A673 (cell line): ENCODE data around the gene ADGRE1. TPM values are rescaled to one million over a fixed set of nuclear protein-coding genes. Genes with fewer than 3 reads are reported as not detected.

Source experiments
- BruUV-seq: library from RNA; stranded (reverse); fragments of 400-500 nt; replicated peaks from 2 replicates; lab custom pipeline; 2021; lab: Mats Ljungman, UMichigan
- CTCF ChIA-PET: fragments of 300-600 bp; sonication (Branson Sonifier 250); formaldehyde crosslinking; loops from one replicate; lab custom pipeline; 2022; ENCODE audit warnings: antibody characterized with exemption; lab: Charles Lee
- POLR2A ChIA-PET: fragments of 300-600 bp; sonication (Branson Sonifier 250); formaldehyde crosslinking; loops from one replicate; lab custom pipeline; 2022; ENCODE audit warnings: antibody characterized with exemption; ENCODE audit not compliant: low non-redundant PET; lab: Charles Lee
- DNase-seq: peaks from one replicate; pipeline ENCODE4 v3.0.0-alpha.2; 2015; ENCODE audit warnings: low spot score
- H3K27ac ChIP-seq: fragments of 200-600 bp; sonication (generic); 2 replicates; pipeline ENCODE4 v1.5.1; 2016; ENCODE audit warnings: mixed run types, low read depth, mild to moderate bottlenecking, mixed read lengths, antibody characterized with exemption, low read length; ENCODE audit not compliant: poor library complexity, severe bottlenecking
- H3K27me3 ChIP-seq: fragments of 200-600 bp; sonication (generic); replicated peaks from 2 replicates; pipeline ENCODE4 v1.6.1; 2017; ENCODE audit warnings: mixed run types, low read depth, mild to moderate bottlenecking, mixed read lengths, antibody characterized with exemption, low read length; ENCODE audit not compliant: insufficient read depth, poor library complexity
- H3K36me3 ChIP-seq: fragments of 200-600 bp; sonication (generic); 2 replicates; pipeline ENCODE4 v1.6.1; 2016; ENCODE audit warnings: mixed run types, mild to moderate bottlenecking, mixed read lengths, antibody characterized with exemption, low read length; ENCODE audit not compliant: insufficient read depth, poor library complexity, severe bottlenecking
- H3K4me1 ChIP-seq: fragments of 200-600 bp; sonication (generic); 2 replicates; pipeline ENCODE4 v1.6.1; 2017; ENCODE audit warnings: mixed run types, mild to moderate bottlenecking, mixed read lengths, antibody characterized with exemption, low read length; ENCODE audit not compliant: insufficient read depth, poor library complexity, severe bottlenecking
- H3K4me3 ChIP-seq: fragments of 200-600 bp; sonication (generic); 2 replicates; pipeline ENCODE4 v1.5.1; 2016; ENCODE audit warnings: low read depth, mixed run types, mild to moderate bottlenecking, mixed read lengths, low read length; ENCODE audit not compliant: poor library complexity, severe bottlenecking
- H3K9me3 ChIP-seq: fragments of 200-600 bp; sonication (generic); 2 replicates; pipeline ENCODE4 v1.6.1; 2016; ENCODE audit warnings: mixed run types, low read depth, mild to moderate bottlenecking, mixed read lengths, antibody characterized with exemption, low read length; ENCODE audit not compliant: poor library complexity, severe bottlenecking
- CTCF ChIP-seq: fragments of 300-800, 200-600 bp; sonication (generic); conservative IDR thresholded peaks from 2 replicates; pipeline ENCODE4 v1.5.1; 2017; ENCODE audit warnings: low read depth, mild to moderate bottlenecking, antibody characterized with exemption, low read length, moderate library complexity, mixed read lengths
- EZH2 ChIP-seq: fragments of 200-600 bp; sonication (generic); IDR thresholded peaks from 2 replicates; pipeline ENCODE4 v1.6.1; 2017; ENCODE audit warnings: borderline replicate concordance, low read depth, mild to moderate bottlenecking, mixed read lengths, antibody characterized with exemption, low read length; ENCODE audit not compliant: poor library complexity, severe bottlenecking
- intact Hi-C: fragments of 100-400 bp; cut with micrococcal nuclease; formaldehyde crosslinking; loops from one replicate; pipeline ENCODE4 v1.10.0; 2022; ENCODE audit not compliant: unreplicated experiment
- total RNA-seq: library from RNA; stranded (reverse); gene quantifications from 2 replicates; pipeline ENCODE4 v1.2.3, GENCODE V29; 2021

Gene ADGRE1
- total RNA-seq, 1 experiment from 2014 or later: not detected

GRCh38 chr19:6956573-6956972 lies 69.2 kb downstream of the ADGRE1 start:
- ChIA-PET CTCF (no interaction called here), POLR2A (no interaction called here)
- no TSS peak for BruUV-seq
- Histone ChIP-seq H3K27ac (no peak overlapping the region), H3K4me3 (no peak overlapping the region), H3K27me3 (no peaks in the 10 kb centered on the region), H3K4me1 (no peaks in the 10 kb centered on the region), H3K9me3 (no peaks in the 10 kb centered on the region), H3K36me3 (no peaks in the 10 kb centered on the region)
- intact Hi-C loops: no loop called here
- DNase-seq: no peak
- TF ChIP-seq EZH2: no peak
- no peak for TF ChIP-seq CTCF

- Histone ChIP-seq H3K4me1 (no peaks in the 10 kb centered on the region), H3K36me3 (no peaks in the 10 kb centered on the region), H3K27ac (no peak overlapping the region), H3K9me3 (no peaks in the 10 kb centered on the region), H3K27me3 (no peaks in the 10 kb centered on the region), H3K4me3 (no peak overlapping the region)
- CTCF ChIA-PET: no interaction called here
- no peak for TF ChIP-seq CTCF
- TF ChIP-seq EZH2: no peak
- no peak for DNase-seq
- intact Hi-C loops: no loop called here
- POLR2A ChIA-PET: no interaction called here
- BruUV-seq: no TSS peak
Measured at GRCh38 chr19:6958791-6959190, 71.4 kb downstream of the ADGRE1 start.

GRCh38 chr19:6963244-6963852 lies 76.0 kb downstream of the ADGRE1 start:
- H3K9me3 ChIP-seq: no peaks in the 10 kb centered on the region
- TF ChIP-seq EZH2: no peak
- no peak for TF ChIP-seq CTCF
- CTCF ChIA-PET: interaction anchor here (0.7 kb wide), 1 partner anchor 49 kb away, joined by 9 read pairs; no protein-coding TSS in a partner anchor

More at GRCh38 chr19:6963244-6963852, 76.0 kb downstream of the ADGRE1 start:
- Histone ChIP-seq H3K4me1 (no peaks in the 10 kb centered on the region), H3K36me3 (no peaks in the 10 kb centered on the region), H3K4me3 (no peak overlapping the region), H3K27me3 (no peaks in the 10 kb centered on the region), H3K27ac (no peak overlapping the region)
- POLR2A ChIA-PET: no interaction called here
- DNase-seq: no peak
- no TSS peak for BruUV-seq
- intact Hi-C loops: no loop called here
